HG03575 (cell line): ENCODE data around the gene PTGFRN.
"Not testable (repeated sequence)": the region's sequence is repeated elsewhere in the genome, so short reads cannot be mapped to it uniquely, and the experiment has no call there.

ENCODE experiments used
- ATAC-seq: cut with Tn5 transposase; IDR thresholded peaks from one replicate; pipeline ENCODE4 v1.9.1; 2021; ENCODE audit not compliant: unreplicated experiment, insufficient number of reproducible peaks, low FRiP score; ENCODE audit errors: extremely low read depth

Gene PTGFRN

GRCh38 chr1:116954440-116954839, 44.7 kb downstream of the PTGFRN start:
- no peak for ATAC-seq

GRCh38 chr1:116956378-116956777, 46.7 kb downstream of the PTGFRN start:
- ATAC-seq: no peak

GRCh38 chr1:116957646-116958045, 47.9 kb downstream of the PTGFRN start:
- ATAC-seq: no peak

GRCh38 chr1:116958110-116958509, 48.4 kb downstream of the PTGFRN start:
- ATAC-seq: no peak

GRCh38 chr1:116958977-116959376, 49.3 kb downstream of the PTGFRN start:
- ATAC-seq: no peak

GRCh38 chr1:116961606-116962005, 51.9 kb downstream of the PTGFRN start:
- ATAC-seq: no peak

DNA sequence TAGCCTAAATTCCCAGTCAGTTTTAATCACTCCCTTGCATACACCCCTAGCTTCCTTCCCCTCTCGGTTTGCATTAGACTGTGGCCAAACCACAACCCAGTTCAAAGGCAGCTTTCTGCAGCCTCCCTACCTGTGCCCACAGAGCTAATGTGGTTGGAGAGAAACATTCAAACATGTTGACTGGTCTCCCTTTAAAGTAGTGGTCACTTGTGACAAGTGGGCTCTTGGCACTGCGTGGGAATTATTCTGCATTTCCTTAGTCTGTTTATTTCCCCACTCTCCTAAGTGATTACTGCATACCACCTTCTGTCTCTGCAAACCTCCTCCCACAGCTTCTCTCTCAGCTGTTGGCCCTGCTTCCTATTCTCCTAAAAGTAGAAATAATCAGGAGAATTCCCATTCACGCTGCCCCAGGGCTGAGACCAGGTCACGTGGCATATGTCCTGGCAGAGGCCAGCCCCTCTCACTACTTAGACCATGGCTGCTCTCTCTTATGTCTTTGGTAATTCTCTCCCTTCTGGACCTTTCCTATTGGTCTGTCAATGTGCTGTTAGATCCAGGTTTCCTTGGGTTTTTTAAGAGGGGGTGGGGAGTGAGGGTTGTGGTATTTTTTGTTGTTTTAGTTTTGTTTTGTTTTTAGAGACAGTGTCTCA, 53.4 kb downstream of the PTGFRN start:
- no peak for ATAC-seq

DNA sequence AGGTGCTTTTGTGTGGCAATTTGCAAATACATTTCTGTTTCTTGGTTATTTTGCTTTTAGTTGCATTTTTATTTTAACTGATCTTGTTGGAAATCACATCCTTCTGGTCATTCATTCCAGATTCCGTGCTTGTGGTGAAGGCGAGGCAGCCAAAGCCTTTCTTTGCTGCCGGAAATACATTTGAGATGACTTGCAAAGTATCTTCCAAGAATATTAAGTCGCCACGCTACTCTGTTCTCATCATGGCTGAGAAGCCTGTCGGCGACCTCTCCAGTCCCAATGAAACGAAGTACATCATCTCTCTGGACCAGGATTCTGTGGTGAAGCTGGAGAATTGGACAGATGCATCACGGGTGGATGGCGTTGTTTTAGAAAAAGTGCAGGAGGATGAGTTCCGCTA, 57.1 kb downstream of the PTGFRN start:
- no peak for ATAC-seq

- no peak for ATAC-seq
Observed at GRCh38 chr1:116968724-116969123, 59.0 kb downstream of the PTGFRN start.

- ATAC-seq: no peak
Observed at GRCh38 chr1:116971258-116971860, 61.6 kb downstream of the PTGFRN start.

- ATAC-seq: no peak
Observed at GRCh38 chr1:116971965-116972673, 62.4 kb downstream of the PTGFRN start.

GRCh38 chr1:116972674-116973030, 62.9 kb downstream of the PTGFRN start:
- no peak for ATAC-seq

GRCh38 chr1:116980309-116980708, 70.6 kb downstream of the PTGFRN start:
- not testable (repeated sequence) for ATAC-seq

DNA sequence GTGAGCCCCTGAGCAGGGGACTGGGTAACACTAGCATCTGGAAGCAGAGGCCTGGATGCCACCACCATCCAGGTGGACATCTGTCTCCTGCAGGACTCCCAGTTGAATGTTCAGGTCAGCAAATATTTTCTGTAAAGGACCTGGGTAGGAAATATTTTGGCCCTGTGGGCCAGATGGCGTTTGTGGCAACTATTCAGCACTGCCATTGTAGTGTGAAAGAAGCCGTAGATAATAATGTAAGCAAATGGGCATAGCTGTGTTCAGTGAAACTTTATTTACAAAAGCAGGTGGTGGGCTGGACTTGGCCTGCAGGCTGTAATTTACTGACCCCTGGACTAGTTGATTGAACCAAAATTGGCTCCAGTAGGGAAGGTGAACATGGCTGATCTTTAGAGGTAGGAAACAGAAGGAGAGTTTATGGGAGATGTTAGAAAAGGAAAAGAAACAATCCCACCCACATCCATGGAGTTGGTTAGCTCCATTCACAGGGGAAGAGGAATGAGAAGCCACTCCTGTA, 71.9 kb downstream of the PTGFRN start:
- ATAC-seq: no peak

DNA sequence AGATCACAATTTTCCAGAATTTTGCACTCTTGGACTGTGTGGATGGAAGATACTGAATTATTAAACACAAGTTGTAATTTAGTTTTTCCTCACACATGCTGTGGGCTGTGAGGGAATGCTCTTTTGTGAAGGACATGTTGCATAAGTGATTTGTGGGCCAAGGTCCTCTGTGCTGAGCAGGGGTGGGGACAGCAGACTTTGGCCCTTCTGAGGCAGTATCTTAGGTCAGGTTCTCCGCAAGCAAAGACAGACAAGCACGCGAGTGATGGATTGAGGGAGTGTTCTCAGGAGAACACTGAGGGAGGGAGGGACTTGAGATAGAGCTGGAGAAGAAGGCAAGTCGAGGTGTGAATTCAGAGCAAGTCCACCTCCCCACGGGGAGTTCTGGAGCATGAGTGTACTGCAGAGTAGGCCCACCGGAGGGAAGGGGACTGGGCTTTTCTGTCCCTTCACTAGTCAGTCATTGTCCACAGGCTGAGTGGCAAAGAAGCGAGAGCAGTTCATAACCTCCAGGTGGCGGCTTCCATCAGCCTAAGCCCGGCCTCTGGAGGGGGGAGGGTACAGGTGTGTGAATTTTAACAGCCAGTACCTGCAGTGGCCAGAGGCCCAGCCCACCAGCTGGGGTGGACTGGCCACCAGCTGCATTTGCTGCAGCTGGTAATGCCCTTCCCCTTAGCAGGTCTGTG, 72.7 kb downstream of the PTGFRN start:
- ATAC-seq: no peak

GRCh38 chr1:116983112-116983511, 73.4 kb downstream of the PTGFRN start:
- no peak for ATAC-seq

- no peak for ATAC-seq
Observed at GRCh38 chr1:116983678-116984077, 74.0 kb downstream of the PTGFRN start.

GRCh38 chr1:116984406-116985160, 74.9 kb downstream of the PTGFRN start:
- no peak for ATAC-seq
